Spleen (tissue), 7 donors: ENCODE data around the gene MUC4.

Experiments
- POLR2A ChIP-seq, 3 donors: fragments of 450-650 bp; IDR thresholded peaks; one replicate each; pipeline ENCODE4 v1.5.1; 2017; ENCODE audit warnings: antibody characterized with exemption in 3 of 3, mild to moderate bottlenecking in 1 of 3
- TF ChIP-seq, protein P1 (sequence below), 11 experiments: fragments of 200-600 bp in 7 of 11; fragments of 450-650 bp in 4 of 11; sonication (generic) in 4 of 11; IDR thresholded peaks in 8 of 11; conservative IDR thresholded peaks in 3 of 11; 1 replicate in 7 of 11; 2 replicates in 4 of 11; pipeline versions ENCODE4 v1.4.0 to v1.8.0; 2016 to 2021; ENCODE audit warnings: antibody characterized with exemption in 11 of 11, inconsistent platforms in 4 of 11, mild to moderate bottlenecking in 1 of 11
- donor health status: DM: no; HTN: no; CAD: no; lungs with moderate emphysema.
- donor health status: DM: no; HTN: no; CAD: no.
- donor health status: DM: no; HTN: no; CAD: no.

DNA sequence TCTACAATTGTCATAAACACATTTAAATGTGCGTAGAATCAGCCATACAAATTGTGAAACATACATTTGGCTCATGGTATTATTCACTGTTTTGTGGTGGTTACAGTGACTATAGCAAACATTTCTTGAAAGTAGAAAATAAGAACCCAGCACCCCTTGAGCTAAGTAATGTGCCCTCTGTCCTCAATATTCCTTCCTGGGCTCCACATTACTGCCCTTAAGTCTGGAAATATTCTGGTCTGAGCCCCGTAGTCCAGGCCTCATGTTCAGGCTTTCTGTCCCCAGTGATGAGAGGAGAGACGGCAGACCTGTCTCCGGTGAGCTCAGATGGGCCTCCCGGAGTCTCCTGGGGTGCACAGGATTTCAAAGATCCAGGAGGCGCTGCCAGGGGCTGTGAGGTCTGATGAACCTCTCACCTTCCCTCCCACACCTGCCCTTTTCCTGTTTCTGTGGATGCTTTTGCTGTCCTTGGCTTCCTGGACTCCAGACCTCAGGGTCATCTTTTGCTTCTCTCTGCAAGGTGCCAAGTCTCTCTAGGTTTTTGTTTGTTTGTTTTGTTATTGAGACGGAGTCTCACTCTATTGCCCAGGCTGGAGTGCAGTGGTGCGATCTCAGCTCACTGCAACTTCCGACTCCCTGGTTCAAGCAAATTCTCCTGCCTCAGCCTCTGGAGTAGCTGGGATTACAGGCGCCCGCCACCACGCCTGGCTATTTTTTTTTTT is 99.8 kb downstream of the MUC4 start:
- TF ChIP-seq POLR2A (IDR thresholded peaks at IDR 0.05) = no peak
- TF ChIP-seq, protein P1, sequence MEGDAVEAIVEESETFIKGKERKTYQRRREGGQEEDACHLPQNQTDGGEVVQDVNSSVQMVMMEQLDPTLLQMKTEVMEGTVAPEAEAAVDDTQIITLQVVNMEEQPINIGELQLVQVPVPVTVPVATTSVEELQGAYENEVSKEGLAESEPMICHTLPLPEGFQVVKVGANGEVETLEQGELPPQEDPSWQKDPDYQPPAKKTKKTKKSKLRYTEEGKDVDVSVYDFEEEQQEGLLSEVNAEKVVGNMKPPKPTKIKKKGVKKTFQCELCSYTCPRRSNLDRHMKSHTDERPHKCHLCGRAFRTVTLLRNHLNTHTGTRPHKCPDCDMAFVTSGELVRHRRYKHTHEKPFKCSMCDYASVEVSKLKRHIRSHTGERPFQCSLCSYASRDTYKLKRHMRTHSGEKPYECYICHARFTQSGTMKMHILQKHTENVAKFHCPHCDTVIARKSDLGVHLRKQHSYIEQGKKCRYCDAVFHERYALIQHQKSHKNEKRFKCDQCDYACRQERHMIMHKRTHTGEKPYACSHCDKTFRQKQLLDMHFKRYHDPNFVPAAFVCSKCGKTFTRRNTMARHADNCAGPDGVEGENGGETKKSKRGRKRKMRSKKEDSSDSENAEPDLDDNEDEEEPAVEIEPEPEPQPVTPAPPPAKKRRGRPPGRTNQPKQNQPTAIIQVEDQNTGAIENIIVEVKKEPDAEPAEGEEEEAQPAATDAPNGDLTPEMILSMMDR (IDR thresholded peaks at IDR 0.05 in 8 of 11, conservative IDR thresholded peaks at IDR 0.05 in 3 of 11) = no peak
